KMS-11 (cell line): Measurements from ENCODE around the gene SETD4.

Experiments
- H2AFZ ChIP-seq: fragments of 200-600 bp; sonication (generic); 2 replicates; pipeline ENCODE4 v1.6.1; 2016; ENCODE audit warnings: antibody characterized with exemption, mixed run types, low read depth
- H3K27ac ChIP-seq: fragments of 200-600 bp; sonication (generic); 2 replicates; pipeline ENCODE4 v1.6.1; 2016; ENCODE audit warnings: mild to moderate bottlenecking, mixed run types
- H3K27me3 ChIP-seq: fragments of 200-600 bp; sonication (generic); 2 replicates; pipeline ENCODE4 v1.6.1; 2017; ENCODE audit warnings: mild to moderate bottlenecking, low read depth, mixed run types, moderate library complexity; ENCODE audit not compliant: insufficient read depth
- H3K36me3 ChIP-seq: fragments of 200-600 bp; sonication (generic); 2 replicates; pipeline ENCODE4 v1.6.1; 2017; ENCODE audit warnings: mild to moderate bottlenecking, mixed run types; ENCODE audit not compliant: insufficient read depth
- H3K4me1 ChIP-seq: fragments of 200-600 bp; sonication (generic); 2 replicates; pipeline ENCODE4 v1.6.1; 2016; ENCODE audit warnings: mild to moderate bottlenecking, low read depth, mixed run types; ENCODE audit not compliant: poor library complexity, severe bottlenecking
- H3K4me2 ChIP-seq: fragments of 200-600 bp; sonication (generic); 2 replicates; pipeline ENCODE4 v1.7.0; 2016; ENCODE audit warnings: mild to moderate bottlenecking, mixed run types
- H3K4me3 ChIP-seq: fragments of 200-600 bp; sonication (generic); IDR thresholded peaks from 2 replicates; pipeline ENCODE4 v1.6.1; 2017; ENCODE audit warnings: low read depth, low read length, mixed read lengths; ENCODE audit not compliant: insufficient read depth
- H3K79me2 ChIP-seq: fragments of 200-600 bp; sonication (generic); 2 replicates; pipeline ENCODE4 v1.6.1; 2016; ENCODE audit warnings: low read depth, mixed run types; ENCODE audit not compliant: insufficient read depth
- H3K9ac ChIP-seq: fragments of 200-600 bp; sonication (generic); 2 replicates; pipeline ENCODE4 v1.6.1; 2016; ENCODE audit warnings: mild to moderate bottlenecking, mixed run types
- H4K20me1 ChIP-seq: fragments of 200-600 bp; sonication (generic); 2 replicates; pipeline ENCODE4 v1.6.1; 2016; ENCODE audit warnings: mild to moderate bottlenecking, mixed run types; ENCODE audit not compliant: insufficient read depth
- CTCF ChIP-seq: fragments of 200-600 bp; sonication (generic); conservative IDR thresholded peaks from 2 replicates; pipeline ENCODE4 v1.6.1; 2017; ENCODE audit warnings: low read depth, mild to moderate bottlenecking, antibody characterized with exemption, low read length, moderate library complexity, mixed read lengths

Gene SETD4

GRCh38 chr21:36021251-36021837 lies 39.0 kb downstream of the SETD4 start:
- no peaks in the 10 kb centered on the region for H4K20me1 ChIP-seq
- no peak for TF ChIP-seq CTCF
- no peak overlapping the region for H3K27ac ChIP-seq
- H3K9ac ChIP-seq, result no peak overlapping the region
- H3K4me1 ChIP-seq, result no peaks in the 10 kb centered on the region
- no peaks in the 10 kb centered on the region for H3K27me3 ChIP-seq
- H2AFZ ChIP-seq, result no peak overlapping the region
- no peaks in the 10 kb centered on the region for H3K36me3 ChIP-seq
- no peak overlapping the region for H3K4me3 ChIP-seq
- H3K79me2 ChIP-seq, result no peaks in the 10 kb centered on the region
- H3K4me2 ChIP-seq, result no peak overlapping the region

- Histone ChIP-seq H3K27ac (no peak overlapping the region), H3K4me3 (no peak overlapping the region), H4K20me1 (no peaks in the 10 kb centered on the region), H3K79me2 (no peaks in the 10 kb centered on the region), H3K27me3 (no peaks in the 10 kb centered on the region), H3K9ac (no peak overlapping the region), H3K4me1 (peaks cover 18% of the 10 kb centered on the region), H3K4me2 (no peak overlapping the region), H2AFZ (no peak overlapping the region), H3K36me3 (no peaks in the 10 kb centered on the region)
- no peak for TF ChIP-seq CTCF
These were observed 45.3 kb downstream of the SETD4 start for GRCh38 chr21:36015045-36015444.

DNA sequence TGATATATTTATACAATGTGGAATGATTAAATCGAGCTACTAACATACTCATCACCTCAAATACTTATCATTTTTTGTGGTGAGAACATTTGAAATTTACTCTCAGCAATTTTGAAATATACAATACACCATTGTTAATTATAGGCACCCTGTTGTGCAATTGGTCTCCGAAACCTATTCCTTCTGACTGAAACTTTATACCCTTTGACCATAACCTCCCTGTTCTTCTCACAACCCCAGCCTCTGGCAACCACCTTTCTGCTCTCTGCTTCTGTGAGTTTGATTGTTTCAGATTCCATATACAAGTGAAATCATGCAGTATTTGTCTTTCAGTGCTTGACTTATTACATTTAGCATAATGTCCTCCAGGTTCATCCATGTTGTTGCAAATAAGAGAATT lies 49.5 kb downstream of the SETD4 start:
- H3K27me3 ChIP-seq, result no peaks in the 10 kb centered on the region
- H3K4me3 ChIP-seq, result no peak overlapping the region
- H4K20me1 ChIP-seq, result no peaks in the 10 kb centered on the region
- H3K4me2 ChIP-seq, result no peak overlapping the region; the same call in 1 of the 2 replicates
- no peak overlapping the region for H3K27ac ChIP-seq
- no peak for TF ChIP-seq CTCF
- peaks cover 18% of the 10 kb centered on the region for H3K4me1 ChIP-seq
- no peaks in the 10 kb centered on the region for H3K79me2 ChIP-seq
- H2AFZ ChIP-seq, result no peak overlapping the region
- H3K36me3 ChIP-seq, result no peaks in the 10 kb centered on the region
- H3K9ac ChIP-seq, result no peak overlapping the region

GRCh38 chr21:36008505-36008904 lies 51.8 kb downstream of the SETD4 start:
- Histone ChIP-seq H3K27me3 (no peaks in the 10 kb centered on the region), H3K27ac (no peak overlapping the region), H3K4me2 (no peak overlapping the region), H3K79me2 (no peaks in the 10 kb centered on the region), H3K4me1 (peaks cover 18% of the 10 kb centered on the region), H3K9ac (no peak overlapping the region), H2AFZ (no peak overlapping the region), H3K4me3 (no peak overlapping the region), H3K36me3 (no peaks in the 10 kb centered on the region), H4K20me1 (no peaks in the 10 kb centered on the region)
- no peak for TF ChIP-seq CTCF
